HCT116 (cell line): ENCODE data around the gene BNC2. TPM values are rescaled to one million over a fixed set of nuclear protein-coding genes. Genes with fewer than 3 reads are reported as not detected.

Experiments
- ATAC-seq: fragments of 200-7000 bp; cut with Tn5 transposase; 2 replicates; pipeline ENCODE4 v1.9.1; 2020; ENCODE audit warnings: mild to moderate bottlenecking, moderate library complexity
- BruUV-seq: library from RNA; stranded (reverse); fragments of 400-500 nt; replicated peaks from 2 replicates; lab custom pipeline; 2021; lab: Mats Ljungman, UMichigan
- CTCF ChIA-PET: fragments of 300-600 bp; sonication (Branson Sonifier 250); formaldehyde crosslinking; loops from one replicate; lab custom pipeline; 2021; ENCODE audit warnings: antibody characterized with exemption; lab: Charles Lee
- POLR2A ChIA-PET: fragments of 300-600, 350-600 bp; sonication (Branson Sonifier 250); formaldehyde crosslinking; loops from one replicate; lab custom pipeline; 2021; ENCODE audit warnings: antibody characterized with exemption; lab: Charles Lee
- RAD21 ChIA-PET, 2 experiments: fragments of 300-600 bp; sonication (Branson Sonifier 250); formaldehyde crosslinking; loops; one replicate each; lab custom pipeline; 2023; ENCODE audit warnings: low total read pairs in 2 of 2; ENCODE audit not compliant: uncharacterized antibody in 2 of 2, unreplicated experiment in 2 of 2, low non-redundant PET in 1 of 2; lab: Charles Lee
- DNase-seq: peaks from one replicate; pipeline ENCODE4 v3.0.0-alpha.2; 2010; ENCODE audit warnings: low read depth, low spot score
- H2AFZ ChIP-seq: fragments of 200-600 bp; shearing (Covaris generic), sonication (generic); 2 replicates; pipeline ENCODE4 v1.6.1; 2017; ENCODE audit warnings: low read depth, mixed run types, mixed read lengths, antibody characterized with exemption, low read length; ENCODE audit not compliant: poor library complexity, severe bottlenecking
- H3K27ac ChIP-seq: 2 replicates; pipeline ENCODE4 v1.5.1; 2012; ENCODE audit warnings: low read depth, low read length
- H3K27me3 ChIP-seq: fragments of 200-600 bp; sonication (generic); 2 replicates; pipeline ENCODE4 v1.6.1; 2016; ENCODE audit warnings: mixed run types, low read length, mixed read lengths; ENCODE audit not compliant: insufficient read depth
- H3K36me3 ChIP-seq, 2 experiments: fragments of 200-500 bp in 1 of 2; fragments of 200-600 bp in 1 of 2; sonication (Bioruptor generic) in 1 of 2; sonication (generic) in 1 of 2; 2 replicates each; pipeline versions ENCODE4 v1.5.1 to v1.6.1; 2014 to 2016; ENCODE audit warnings: low read length in 2 of 2, inconsistent platforms in 1 of 2, mixed read lengths in 1 of 2, mixed run types in 1 of 2; ENCODE audit not compliant: insufficient read depth in 2 of 2, control insufficient read depth in 1 of 2
- H3K4me1 ChIP-seq, 2 experiments: fragments of 200-600 bp in 1 of 2; sonication (generic) in 1 of 2; 2 replicates each; pipeline versions ENCODE4 v1.5.1 to v1.6.1; 2012 to 2017; ENCODE audit warnings: low read length in 2 of 2, inconsistent platforms in 1 of 2, mild to moderate bottlenecking in 1 of 2, mixed read lengths in 1 of 2, mixed run types in 1 of 2, moderate library complexity in 1 of 2; ENCODE audit not compliant: insufficient read depth in 2 of 2, control insufficient read depth in 1 of 2
- H3K4me2 ChIP-seq: fragments of 200-600 bp; sonication (generic); 2 replicates; pipeline ENCODE4 v1.6.1; 2017; ENCODE audit warnings: mixed run types, low read length, mixed read lengths
- H3K4me3 ChIP-seq, 2 experiments: fragments of 200-600 bp in 1 of 2; sonication (generic) in 1 of 2; replicated peaks in 1 of 2; 2 replicates each; pipeline ENCODE4 v1.5.1; 2011 to 2016; ENCODE audit warnings: low read length in 2 of 2, control low read depth in 1 of 2, low read depth in 1 of 2, mild to moderate bottlenecking in 1 of 2, mixed read lengths in 1 of 2, mixed run types in 1 of 2
- H3K79me2 ChIP-seq: fragments of 200-600 bp; sonication (generic); 2 replicates; pipeline ENCODE4 v1.6.1; 2017; ENCODE audit warnings: mild to moderate bottlenecking, mixed run types, low read length, moderate library complexity, mixed read lengths; ENCODE audit not compliant: insufficient read depth
- H3K9ac ChIP-seq: fragments of 200-600 bp; sonication (generic); 2 replicates; pipeline ENCODE4 v1.6.1; 2016; ENCODE audit warnings: low read length, mixed read lengths
- H3K9me2 ChIP-seq: fragments of 200-600 bp; sonication (generic), shearing (Covaris generic); 2 replicates; pipeline ENCODE4 v1.6.1; 2017; ENCODE audit warnings: mixed run types, mild to moderate bottlenecking, moderate library complexity; ENCODE audit not compliant: insufficient read depth
- H3K9me3 ChIP-seq, 2 experiments: fragments of 200-500 bp in 1 of 2; fragments of 200-600 bp in 1 of 2; sonication (Bioruptor generic) in 1 of 2; sonication (generic) in 1 of 2; 2 replicates each; pipeline ENCODE4 v1.6.1; 2014 to 2017; ENCODE audit warnings: low read length in 2 of 2, mixed read lengths in 2 of 2, inconsistent platforms in 1 of 2, low read depth in 1 of 2, mild to moderate bottlenecking in 1 of 2, mixed run types in 1 of 2, moderate library complexity in 1 of 2; ENCODE audit not compliant: control insufficient read depth in 1 of 2, insufficient read depth in 1 of 2
- H4K20me1 ChIP-seq: fragments of 200-600 bp; sonication (generic), shearing (Covaris generic); 2 replicates; pipeline ENCODE4 v1.6.1; 2017; ENCODE audit warnings: mixed run types, mild to moderate bottlenecking, moderate library complexity; ENCODE audit not compliant: insufficient read depth
- ATF3 ChIP-seq: IDR thresholded peaks from 2 replicates; pipeline ENCODE4 v1.6.1; 2012
- CBX3 ChIP-seq: IDR thresholded peaks from 2 replicates; pipeline ENCODE4 v1.6.1; 2012; ENCODE audit warnings: low read depth
- EGR1 ChIP-seq: IDR thresholded peaks from 2 replicates; pipeline ENCODE4 v1.6.1; 2012; ENCODE audit warnings: low read depth
- EZH2 ChIP-seq: fragments of 200-600 bp; sonication (generic); IDR thresholded peaks from 2 replicates; pipeline ENCODE4 v1.6.1; 2017; ENCODE audit warnings: antibody characterized with exemption, mixed run types
- MAX ChIP-seq: IDR thresholded peaks from 2 replicates; pipeline ENCODE4 v1.6.1; 2012
- RAD21 ChIP-seq: IDR thresholded peaks from 2 replicates; pipeline ENCODE4 v1.6.1; 2012; ENCODE audit warnings: low read depth, mild to moderate bottlenecking
- REST ChIP-seq: IDR thresholded peaks from 2 replicates; pipeline ENCODE4 v1.6.1; 2012; ENCODE audit warnings: low read depth
- SP1 ChIP-seq: IDR thresholded peaks from 2 replicates; pipeline ENCODE4 v1.6.1; 2012; ENCODE audit warnings: low read depth
- SRF ChIP-seq: IDR thresholded peaks from 2 replicates; pipeline ENCODE4 v1.6.1; 2012; ENCODE audit warnings: low read depth
- TCF7L2 ChIP-seq: IDR thresholded peaks from 2 replicates; pipeline ENCODE4 v1.7.0; 2011; ENCODE audit warnings: borderline replicate concordance, inconsistent platforms; ENCODE audit not compliant: insufficient read depth, insufficient read length; ENCODE audit errors: extremely low read depth
- YY1 ChIP-seq: IDR thresholded peaks from 2 replicates; pipeline ENCODE4 v1.6.1; 2011; ENCODE audit warnings: low read length, low read depth, moderate library complexity, mild to moderate bottlenecking; ENCODE audit not compliant: insufficient replicate concordance; ENCODE audit errors: extremely low read depth
- ZBTB33 ChIP-seq: IDR thresholded peaks from 2 replicates; pipeline ENCODE4 v1.6.1; 2011; ENCODE audit warnings: mild to moderate bottlenecking, low read length, moderate library complexity; ENCODE audit not compliant: insufficient replicate concordance; ENCODE audit errors: extremely low read depth
- ZNF274 ChIP-seq: fragments of 200-500 bp; sonication (Bioruptor generic); IDR thresholded peaks from 2 replicates; pipeline ENCODE4 v1.6.1; 2014; ENCODE audit warnings: mild to moderate bottlenecking, low read depth, low read length, inconsistent platforms
- intact Hi-C: fragments of 100-400 bp; cut with micrococcal nuclease; formaldehyde crosslinking; loops from 2 replicates; pipeline ENCODE4 v1.10.0; 2022
- total RNA-seq: library from RNA; stranded (reverse); gene quantifications from one replicate; pipeline ENCODE4 v1.2.1, GENCODE V29; 2021; ENCODE audit not compliant: unreplicated experiment

BNC2 gene
- total RNA-seq, 1 experiment from 2014 or later = 0.37 TPM

GRCh38 chr9:16591092-16591491 is 279.4 kb downstream of the BNC2 start (continued):
- TF ChIP-seq SP1 = no peak
- no peak for TF ChIP-seq SRF
- no peak for TF ChIP-seq MAX
- TF ChIP-seq YY1 = no peak
- no peak for TF ChIP-seq EGR1

- Histone ChIP-seq H3K4me2 (no peak overlapping the region), H3K27me3 (no peaks in the 10 kb centered on the region; the same call in 1 of the 2 replicates), H3K9ac (no peak overlapping the region), H3K27ac (no peak overlapping the region), H3K79me2 (no peaks in the 10 kb centered on the region), H3K36me3 (no peaks in the 10 kb centered on the region), H3K9me2 (no peaks in the 10 kb centered on the region), H4K20me1 (no peaks in the 10 kb centered on the region), H3K9me3 (no peaks in the 10 kb centered on the region), H3K4me1 (no peaks in the 10 kb centered on the region), H3K4me3 (no peak overlapping the region), H2AFZ (no peak overlapping the region)
- DNase-seq = no peak
- TF ChIP-seq ZBTB33 = no peak
- no peak for TF ChIP-seq ZNF274
- no peak for TF ChIP-seq EZH2
- no peak for TF ChIP-seq EGR1
- no peak for TF ChIP-seq TCF7L2
- TF ChIP-seq ATF3 = no peak
- no peak for TF ChIP-seq RAD21
- no peak for TF ChIP-seq CBX3
- no peak for TF ChIP-seq REST
- no peak for ATAC-seq
- CTCF ChIA-PET = no interaction called here
- RAD21 ChIA-PET = no interaction called here
- POLR2A ChIA-PET = no interaction called here
- BruUV-seq = no TSS peak
- intact Hi-C loops = no loop called here
Observed at GRCh38 chr9:16585591-16585990, 284.9 kb downstream of the BNC2 start.
